Subcutaneous abdominal adipose tissue (tissue), 5 donors: ENCODE data around the gene OR2Z1.

Source experiments
- H3K27ac ChIP-seq: one replicate; pipeline ENCODE4 v1.7.0; 2013; ENCODE audit warnings: low read depth, mild to moderate bottlenecking, inconsistent platforms, low read length, moderate library complexity
- H3K27me3 ChIP-seq, 5 donors: one replicate each; pipeline ENCODE4 v1.7.0; 2013; ENCODE audit warnings: low read length in 5 of 5, inconsistent platforms in 1 of 5; ENCODE audit not compliant: control insufficient read depth in 5 of 5, insufficient read depth in 4 of 5
- H3K36me3 ChIP-seq, 5 donors: one replicate each; pipeline ENCODE4 v1.7.0; 2013; ENCODE audit warnings: low read length in 5 of 5; ENCODE audit not compliant: control insufficient read depth in 5 of 5, insufficient read depth in 5 of 5
- H3K4me1 ChIP-seq, 5 donors: one replicate each; pipeline ENCODE4 v1.7.0; 2013; ENCODE audit warnings: low read length in 5 of 5, mild to moderate bottlenecking in 3 of 5, moderate library complexity in 1 of 5; ENCODE audit not compliant: control insufficient read depth in 5 of 5, insufficient read depth in 5 of 5
- H3K4me3 ChIP-seq, 5 donors: one replicate each; pipeline ENCODE4 v1.7.0; 2013; ENCODE audit warnings: low read length in 5 of 5, low read depth in 1 of 5
- H3K9ac ChIP-seq, 5 donors: one replicate each; pipeline ENCODE4 v1.7.0; 2013; ENCODE audit warnings: low read length in 5 of 5, mild to moderate bottlenecking in 4 of 5, moderate library complexity in 3 of 5
- H3K9me3 ChIP-seq, 5 donors: one replicate each; pipeline ENCODE4 v1.7.0; 2013; ENCODE audit warnings: low read length in 5 of 5; ENCODE audit not compliant: control insufficient read depth in 5 of 5
- donor health status: healthy.
- donor health status: healthy.
- donor health status: healthy.
- donor health status: healthy.
- donor health status: healthy.

Gene OR2Z1

DNA sequence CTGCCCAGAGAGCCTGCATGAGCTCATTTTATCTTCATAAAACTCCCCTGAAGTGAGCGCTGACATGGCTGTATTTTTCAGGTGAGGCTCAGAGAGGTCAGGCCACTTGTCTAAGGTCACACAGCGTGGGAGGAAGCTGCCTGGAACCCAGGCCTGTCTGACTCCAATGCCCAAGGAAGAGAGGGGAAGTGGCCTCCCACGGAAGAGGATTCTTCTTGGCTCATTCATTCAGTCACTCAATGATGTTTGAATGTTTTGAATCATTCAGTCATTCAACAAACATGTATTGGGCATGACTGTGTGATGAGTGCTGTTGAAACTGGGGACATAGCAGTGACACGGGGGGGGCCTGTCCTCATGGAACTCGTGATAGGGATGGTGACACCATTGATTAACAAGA, 34.9 kb upstream of the OR2Z1 start:
- Histone ChIP-seq H3K27me3 (peaks cover 0 to 3% (median 2%) of the 10 kb centered on the region in 5 donors), H3K9me3 (peaks cover 0 to 3% (median 0%) of the 10 kb centered on the region in 5 donors), H3K4me1 (no peaks in the 10 kb centered on the region), H3K36me3 (no peaks in the 10 kb centered on the region), H3K27ac (no peak overlapping the region), H3K9ac (no peak overlapping the region), H3K4me3 (no peak overlapping the region)

DNA sequence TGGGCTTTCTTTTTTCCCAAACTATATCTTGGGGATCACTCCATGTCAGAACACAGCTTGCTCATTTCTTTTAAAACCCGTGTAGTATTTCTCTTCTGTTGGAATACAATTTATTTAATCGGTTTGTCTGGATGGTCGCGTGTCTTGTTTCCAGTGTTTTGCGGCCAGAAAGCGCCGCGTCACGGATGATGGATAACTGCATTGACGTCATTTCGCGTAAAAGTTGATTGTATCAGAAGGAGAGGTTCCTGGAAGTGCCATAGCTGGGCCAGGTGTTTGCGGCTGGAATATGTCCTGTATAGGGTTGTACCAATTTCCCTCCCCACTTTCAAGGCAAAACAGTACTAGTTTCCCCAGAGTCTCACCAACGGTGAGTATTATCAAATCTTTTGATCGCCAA, 32.5 kb upstream of the OR2Z1 start:
- no peak overlapping the region for H3K27ac ChIP-seq
- H3K27me3 ChIP-seq, result peaks cover 0 to 5% (median 0%) of the 10 kb centered on the region in 5 donors
- H3K9ac ChIP-seq, result no peak overlapping the region
- H3K36me3 ChIP-seq, result no peaks in the 10 kb centered on the region
- H3K4me3 ChIP-seq, result no peak overlapping the region
- H3K9me3 ChIP-seq, result no peaks in the 10 kb centered on the region
- H3K4me1 ChIP-seq, result no peaks in the 10 kb centered on the region

DNA sequence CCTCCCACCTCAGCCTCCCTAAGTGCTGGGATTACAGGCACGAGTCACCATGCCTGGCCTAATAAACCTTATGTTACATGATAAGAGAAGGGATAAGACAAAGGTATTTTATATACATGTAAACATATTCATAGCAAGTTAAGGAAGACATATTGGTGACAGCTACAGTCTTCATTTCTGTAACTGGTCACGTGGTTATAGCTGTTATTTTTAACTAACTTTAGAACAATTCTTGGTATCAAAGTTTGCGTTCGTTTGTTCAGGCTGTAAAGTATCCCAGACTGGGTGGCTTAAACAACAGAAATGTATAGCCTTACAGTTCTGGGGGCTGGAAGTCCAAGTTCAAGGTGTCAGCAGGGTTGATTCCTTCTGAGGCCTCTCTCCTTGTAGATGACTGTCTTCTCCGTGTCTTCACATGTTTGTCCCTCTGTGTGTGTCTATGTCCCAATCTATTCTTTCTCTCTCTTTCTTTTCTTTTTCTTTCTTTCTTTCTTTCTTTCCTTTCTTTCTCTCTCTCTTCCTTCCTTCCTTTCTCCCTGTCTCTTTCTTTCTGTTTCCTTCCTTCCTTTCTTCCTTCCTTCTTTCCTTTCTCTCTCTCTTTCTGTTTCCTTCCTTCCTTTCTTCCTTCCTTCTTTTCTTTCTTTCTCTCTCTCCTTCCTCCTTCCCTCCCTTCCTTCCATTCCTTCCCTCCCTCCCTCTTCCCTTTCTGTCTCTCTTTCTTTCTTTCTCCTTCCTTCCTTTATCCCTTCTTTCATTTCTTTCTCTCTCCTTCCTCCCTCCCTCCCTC, 30.5 kb upstream of the OR2Z1 start:
- Histone ChIP-seq H3K4me1 (no peaks in the 10 kb centered on the region), H3K4me3 (no peak overlapping the region), H3K27me3 (peaks cover 0 to 16% (median 8%) of the 10 kb centered on the region in 5 donors), H3K27ac (no peak overlapping the region), H3K36me3 (no peaks in the 10 kb centered on the region), H3K9me3 (no peaks in the 10 kb centered on the region), H3K9ac (no peak overlapping the region)

DNA sequence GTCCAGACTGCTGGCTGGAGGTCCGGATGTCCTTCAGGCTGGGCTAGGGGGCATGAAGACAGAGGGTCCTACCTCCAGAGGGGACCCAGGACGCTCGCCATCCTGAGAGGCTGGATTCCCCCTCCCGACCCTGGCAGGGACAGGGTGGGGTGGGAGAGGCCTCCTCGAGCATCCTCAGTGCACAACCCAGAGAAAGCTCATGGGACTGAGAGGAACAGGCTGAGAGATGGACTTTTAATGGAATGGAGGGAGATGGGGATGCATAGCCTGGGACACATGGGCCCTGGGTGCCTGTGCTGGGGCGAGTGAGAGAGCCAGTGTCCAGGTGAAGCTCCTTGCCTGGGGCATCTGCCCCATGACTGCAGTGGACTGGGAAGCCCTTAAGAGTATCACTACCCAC, 25.9 kb upstream of the OR2Z1 start:
- Histone ChIP-seq H3K36me3 (no peaks in the 10 kb centered on the region), H3K9ac (no peak overlapping the region), H3K27ac (no peak overlapping the region), H3K9me3 (peaks cover 0 to 4% (median 0%) of the 10 kb centered on the region in 5 donors), H3K4me1 (no peaks in the 10 kb centered on the region), H3K27me3 (peaks cover 9 to 34% (median 31%) of the 10 kb centered on the region in 5 donors), H3K4me3 (no peak overlapping the region)

DNA sequence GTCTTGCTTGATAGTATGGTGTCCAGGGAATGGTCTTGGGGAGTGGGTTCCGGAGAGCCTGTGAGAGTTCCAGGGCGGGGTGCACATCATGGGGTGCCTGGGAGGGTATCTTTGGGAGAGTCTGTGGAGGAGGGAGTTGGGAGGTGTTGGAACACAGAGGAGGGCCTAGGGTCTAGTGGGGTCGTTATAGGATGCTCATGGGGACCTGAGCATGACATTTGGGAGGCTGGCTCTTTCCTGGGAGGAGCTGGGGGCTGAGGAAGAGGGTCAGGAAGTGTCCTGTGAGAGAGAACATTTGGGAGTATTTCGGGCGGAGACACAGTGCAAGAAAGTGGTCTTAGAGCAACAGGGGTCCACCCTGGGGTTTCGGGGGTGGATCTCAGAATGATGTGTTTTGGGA, 25.5 kb upstream of the OR2Z1 start:
- Histone ChIP-seq H3K4me1 (no peaks in the 10 kb centered on the region), H3K27ac (no peak overlapping the region), H3K36me3 (no peaks in the 10 kb centered on the region), H3K9ac (no peak overlapping the region), H3K9me3 (peaks cover 0 to 4% (median 0%) of the 10 kb centered on the region in 5 donors), H3K27me3 (peaks cover 12 to 34% (median 32%) of the 10 kb centered on the region in 5 donors), H3K4me3 (no peak overlapping the region)

DNA sequence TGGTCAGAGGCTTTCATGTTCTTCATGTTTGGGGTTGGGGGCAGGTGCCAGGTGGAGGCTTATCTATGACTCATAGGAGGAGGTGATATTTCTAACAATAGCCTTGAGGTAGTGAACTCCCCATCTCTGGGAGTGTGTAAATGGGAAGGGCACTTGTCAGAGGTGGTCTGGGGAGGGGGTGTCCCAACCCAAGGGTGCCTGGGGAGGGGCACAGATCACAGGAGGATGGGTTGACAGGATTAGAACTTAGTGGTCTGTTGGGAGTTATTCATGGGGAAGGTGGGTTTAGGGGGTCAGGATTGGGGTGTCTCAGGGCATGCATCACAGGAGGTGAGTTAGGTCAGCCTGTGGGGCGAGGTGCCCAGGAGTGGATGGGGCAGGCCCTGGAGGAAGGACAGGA, 24.4 kb upstream of the OR2Z1 start:
- Histone ChIP-seq H3K4me1 (no peaks in the 10 kb centered on the region), H3K27ac (no peak overlapping the region), H3K9me3 (peaks cover 0 to 4% (median 0%) of the 10 kb centered on the region in 5 donors), H3K27me3 (peaks cover 13 to 37% (median 32%) of the 10 kb centered on the region in 5 donors), H3K9ac (no peak overlapping the region), H3K4me3 (no peak overlapping the region), H3K36me3 (no peaks in the 10 kb centered on the region)

DNA sequence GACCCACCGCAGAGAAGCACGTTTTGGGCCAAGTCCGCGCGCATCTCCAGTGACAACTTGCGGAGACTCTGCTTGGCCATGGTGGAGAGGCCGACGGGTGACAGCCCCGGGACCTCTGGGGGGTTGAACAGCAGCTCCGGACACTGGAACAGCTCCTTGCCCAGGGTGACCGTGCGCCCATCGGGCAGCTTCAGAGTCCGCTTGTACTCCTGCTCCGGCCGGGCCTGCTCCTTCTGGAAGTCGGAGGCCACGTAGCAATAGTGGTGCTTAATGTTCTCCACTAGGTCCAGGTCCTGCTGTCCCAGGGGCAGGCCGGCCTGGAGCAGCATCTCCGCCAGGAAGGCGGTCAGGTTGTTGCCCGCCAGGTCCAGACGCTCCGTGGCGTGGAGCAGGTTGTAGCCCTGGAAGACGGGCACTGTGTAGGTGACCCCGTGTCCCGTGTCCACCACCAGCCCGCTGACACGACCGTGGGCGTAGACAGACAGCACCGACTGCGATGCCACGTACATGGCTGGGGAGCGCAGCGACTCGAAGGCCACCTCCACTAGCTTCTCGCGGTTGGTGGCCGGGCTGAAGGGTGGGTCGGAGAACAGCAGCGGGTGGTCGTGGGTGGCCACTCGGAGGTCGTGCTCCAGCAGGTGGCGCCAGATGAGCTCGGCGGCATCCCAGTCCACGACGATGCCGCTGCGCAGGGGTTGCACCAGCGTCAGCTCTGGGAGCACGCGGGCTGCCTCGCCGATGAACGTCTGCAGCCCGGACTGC, 23.6 kb upstream of the OR2Z1 start:
- Histone ChIP-seq H3K36me3 (no peaks in the 10 kb centered on the region), H3K27me3 (peaks cover 13 to 35% (median 32%) of the 10 kb centered on the region in 5 donors), H3K27ac (no peak overlapping the region), H3K4me3 (no peak overlapping the region), H3K4me1 (no peaks in the 10 kb centered on the region), H3K9ac (no peak overlapping the region), H3K9me3 (peaks cover 0 to 4% (median 0%) of the 10 kb centered on the region in 5 donors)

DNA sequence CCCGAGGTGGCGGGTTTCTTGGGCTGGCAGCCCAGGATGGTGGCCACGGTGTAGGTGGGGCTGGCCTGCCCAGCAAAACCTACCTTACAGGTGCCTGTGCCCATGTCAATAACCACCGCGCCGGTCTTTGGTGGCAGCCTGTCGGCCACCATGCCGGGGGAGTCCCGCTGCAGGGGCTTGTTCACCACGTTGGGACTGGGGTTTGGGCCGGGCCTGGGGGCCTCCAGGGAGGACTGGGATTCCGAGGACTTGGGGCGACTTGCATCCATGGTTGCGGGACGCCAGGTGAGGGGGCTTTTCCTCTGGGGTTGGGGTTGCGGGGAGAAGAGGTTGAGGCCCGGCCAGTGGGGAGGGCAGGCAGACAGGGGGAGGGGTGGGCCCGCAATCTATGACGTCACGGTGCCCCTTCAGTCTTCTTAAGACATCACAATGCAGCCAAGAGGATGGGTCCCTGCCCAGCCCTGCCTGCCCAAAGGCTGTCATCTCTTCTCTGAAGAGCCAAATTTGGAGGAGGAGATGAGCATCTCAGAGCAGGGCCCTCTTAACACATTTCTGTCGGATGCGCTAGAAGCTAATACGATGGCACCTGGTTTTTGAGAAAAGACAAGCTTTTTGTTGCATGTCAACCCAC, 22.9 kb upstream of the OR2Z1 start, which contains the start of gene ACTL9:
Gene ACTL9 (minus strand): TSS at position 363 of the 631 bp plus-strand sequence. CDS start 94 bp downstream, at position 269.
- Histone ChIP-seq H3K4me1 (no peaks in the 10 kb centered on the region), H3K27me3 (peaks cover 13 to 35% (median 32%) of the 10 kb centered on the region in 5 donors), H3K36me3 (no peaks in the 10 kb centered on the region), H3K9ac (no peak within 1 kb of the TSS), H3K4me3 (no peak within 1 kb of the TSS), H3K9me3 (peaks cover 0 to 4% (median 0%) of the 10 kb centered on the region in 5 donors), H3K27ac (no peak within 1 kb of the TSS)

DNA sequence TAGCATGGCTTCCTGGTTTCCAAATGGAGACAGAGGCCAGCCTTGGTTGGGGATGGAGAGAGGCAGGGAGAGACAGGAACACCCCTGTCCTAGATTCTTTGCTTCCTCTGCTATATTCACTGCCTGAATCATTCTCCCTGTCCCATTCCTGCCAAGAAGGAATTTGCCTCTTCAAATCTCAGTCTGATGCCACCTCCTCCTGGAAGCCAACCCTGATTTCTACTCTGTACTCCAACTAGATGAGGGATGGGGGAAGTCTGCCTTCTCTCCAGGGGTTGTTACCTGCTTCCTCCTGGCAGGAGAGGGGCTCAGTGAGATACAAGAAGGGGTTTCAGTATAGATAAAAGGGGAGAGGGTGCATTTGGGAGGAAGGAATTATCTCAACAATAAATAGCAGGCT, 21.5 kb upstream of the OR2Z1 start:
- H3K36me3 ChIP-seq, result no peaks in the 10 kb centered on the region
- H3K9ac ChIP-seq, result no peak overlapping the region
- peaks cover 13 to 34% (median 30%) of the 10 kb centered on the region in 5 donors for H3K27me3 ChIP-seq
- peaks cover 0 to 4% (median 0%) of the 10 kb centered on the region in 5 donors for H3K9me3 ChIP-seq
- H3K27ac ChIP-seq, result no peak overlapping the region
- H3K4me1 ChIP-seq, result no peaks in the 10 kb centered on the region
- no peak overlapping the region for H3K4me3 ChIP-seq
